IgD-negative memory B cell (primary cell): ENCODE results near the gene RAB28. TPM values are rescaled to one million over a fixed set of nuclear protein-coding genes. Genes with fewer than 3 reads are reported as not detected.
"Not testable (repeated sequence)": the region's sequence is repeated elsewhere in the genome, so short reads cannot be mapped to it uniquely, and the experiment has no call there.

Experiments
- H3K27ac Mint-ChIP-seq, 3 donors: one replicate each; pipeline ENCODE4 v1.8.0; 2020 to 2022; ENCODE audit warnings: mild to moderate bottlenecking in 3 of 3, mixed read lengths in 3 of 3, moderate library complexity in 1 of 3
- H3K27me3 Mint-ChIP-seq: one replicate; pipeline ENCODE4 v1.8.0; 2021; ENCODE audit warnings: mixed read lengths
- H3K36me3 Mint-ChIP-seq: one replicate; pipeline ENCODE4 v1.8.0; 2020; ENCODE audit warnings: mild to moderate bottlenecking, mixed read lengths
- H3K4me1 Mint-ChIP-seq, 3 donors: one replicate each; pipeline ENCODE4 v1.8.0; 2020 to 2022; ENCODE audit warnings: mixed read lengths in 3 of 3, mild to moderate bottlenecking in 1 of 3
- H3K4me3 Mint-ChIP-seq, 4 donors: one replicate each; pipeline ENCODE4 v1.8.0; 2020 to 2022; ENCODE audit warnings: mild to moderate bottlenecking in 4 of 4, mixed read lengths in 4 of 4, moderate library complexity in 3 of 4
- H3K9me3 Mint-ChIP-seq, 3 donors: one replicate each; pipeline ENCODE4 v1.8.0; 2020 to 2021; ENCODE audit warnings: mixed read lengths in 3 of 3, mild to moderate bottlenecking in 1 of 3
- polyA plus RNA-seq: library from polyadenylated mRNA; unstranded; fragments of 300-500 nt; fragmentation: Illumina TruSeq; gene quantifications from one replicate; pipeline ENCODE4 v1.2.3, GENCODE V29; 2021

Gene RAB28
- polyA plus RNA-seq, 1 donor from 2014 or later: 12.1 TPM

GRCh38 chr4:13445841-13446790 is 38.0 kb downstream of the RAB28 start:
- Mint-ChIP-seq H3K27me3 (no peaks in the 10 kb centered on the region), H3K9me3 (no peaks in the 10 kb centered on the region), H3K4me1 (peaks cover 1 to 4% (median 2%) of the 10 kb centered on the region in 3 donors), H3K36me3 (peaks cover 5% of the 10 kb centered on the region), H3K27ac (peak overlapping the region in 2 of 3 donors; percentile 4 to 17), H3K4me3 (no peak overlapping the region)

GRCh38 chr4:13441506-13441905 is 42.6 kb downstream of the RAB28 start:
- H3K4me1 Mint-ChIP-seq: no peaks in the 10 kb centered on the region
- no peak overlapping the region for H3K27ac Mint-ChIP-seq
- H3K4me3 Mint-ChIP-seq: no peak overlapping the region
- peaks cover 2 to 21% (median 3%) of the 10 kb centered on the region in 3 donors for H3K9me3 Mint-ChIP-seq
- no peaks in the 10 kb centered on the region for H3K27me3 Mint-ChIP-seq
- H3K36me3 Mint-ChIP-seq: peaks cover 18% of the 10 kb centered on the region

- Mint-ChIP-seq H3K27ac (no peak overlapping the region), H3K27me3 (no peaks in the 10 kb centered on the region), H3K4me3 (no peak overlapping the region), H3K9me3 (peaks cover 3 to 31% (median 10%) of the 10 kb centered on the region in 3 donors), H3K4me1 (peaks cover 8 to 24% (median 15%) of the 10 kb centered on the region in 3 donors), H3K36me3 (peaks cover 26% of the 10 kb centered on the region)
Observed at GRCh38 chr4:13436962-13437361, 47.2 kb downstream of the RAB28 start.

GRCh38 chr4:13432453-13432852 is 51.7 kb downstream of the RAB28 start:
- peaks cover 16% of the 10 kb centered on the region for H3K36me3 Mint-ChIP-seq
- no peaks in the 10 kb centered on the region for H3K27me3 Mint-ChIP-seq
- H3K4me3 Mint-ChIP-seq: no peak overlapping the region
- H3K4me1 Mint-ChIP-seq: peaks cover 8 to 28% (median 24%) of the 10 kb centered on the region in 3 donors
- no peak overlapping the region for H3K27ac Mint-ChIP-seq
- H3K9me3 Mint-ChIP-seq: peaks cover 0 to 17% (median 7%) of the 10 kb centered on the region in 3 donors

- H3K36me3 Mint-ChIP-seq: peaks cover 9% of the 10 kb centered on the region
- peaks cover 8 to 25% (median 25%) of the 10 kb centered on the region in 3 donors for H3K4me1 Mint-ChIP-seq
- no peak overlapping the region for H3K27ac Mint-ChIP-seq
- no peak overlapping the region for H3K4me3 Mint-ChIP-seq
- no peaks in the 10 kb centered on the region for H3K27me3 Mint-ChIP-seq
- H3K9me3 Mint-ChIP-seq: peaks cover 0 to 5% (median 5%) of the 10 kb centered on the region in 3 donors
Observed at GRCh38 chr4:13430834-13431568, 53.1 kb downstream of the RAB28 start.

- Mint-ChIP-seq H3K27me3 (no peaks in the 10 kb centered on the region), H3K27ac (no peak overlapping the region), H3K4me1 (peaks cover 3 to 15% (median 11%) of the 10 kb centered on the region in 3 donors), H3K9me3 (peaks cover 0 to 1% (median 0%) of the 10 kb centered on the region in 3 donors), H3K4me3 (no peak overlapping the region), H3K36me3 (peaks cover 18% of the 10 kb centered on the region)
Observed at GRCh38 chr4:13427599-13428325, 56.4 kb downstream of the RAB28 start.

GRCh38 chr4:13415068-13415785 is 68.9 kb downstream of the RAB28 start:
- H3K4me3 Mint-ChIP-seq: no peak overlapping the region
- H3K4me1 Mint-ChIP-seq: peaks cover 5 to 10% (median 6%) of the 10 kb centered on the region in 3 donors
- no peaks in the 10 kb centered on the region for H3K27me3 Mint-ChIP-seq
- peaks cover 0 to 5% (median 0%) of the 10 kb centered on the region in 3 donors for H3K9me3 Mint-ChIP-seq
- H3K27ac Mint-ChIP-seq: no peak overlapping the region
- H3K36me3 Mint-ChIP-seq: peaks cover 26% of the 10 kb centered on the region

GRCh38 chr4:13413729-13414437 is 70.3 kb downstream of the RAB28 start:
- Mint-ChIP-seq H3K4me1 (peaks cover 0 to 10% (median 5%) of the 10 kb centered on the region in 3 donors), H3K36me3 (peaks cover 18% of the 10 kb centered on the region), H3K4me3 (no peak overlapping the region), H3K27ac (no peak overlapping the region), H3K9me3 (peaks cover 0 to 5% (median 0%) of the 10 kb centered on the region in 3 donors), H3K27me3 (no peaks in the 10 kb centered on the region)

- Mint-ChIP-seq H3K27me3 (no peaks in the 10 kb centered on the region), H3K4me1 (peaks cover 0 to 10% (median 5%) of the 10 kb centered on the region in 3 donors), H3K27ac (no peak overlapping the region), H3K36me3 (peaks cover 15% of the 10 kb centered on the region), H3K4me3 (no peak overlapping the region), H3K9me3 (no peaks in the 10 kb centered on the region)
Observed at GRCh38 chr4:13411942-13412341, 72.2 kb downstream of the RAB28 start.

- peaks cover 0 to 10% (median 0%) of the 10 kb centered on the region in 3 donors for H3K4me1 Mint-ChIP-seq
- H3K9me3 Mint-ChIP-seq: no peaks in the 10 kb centered on the region
- no peak overlapping the region for H3K27ac Mint-ChIP-seq
- no peaks in the 10 kb centered on the region for H3K27me3 Mint-ChIP-seq
- peaks cover 12% of the 10 kb centered on the region for H3K36me3 Mint-ChIP-seq
- H3K4me3 Mint-ChIP-seq: no peak overlapping the region
Observed at GRCh38 chr4:13409324-13409723, 74.8 kb downstream of the RAB28 start.

- H3K27ac Mint-ChIP-seq, H3K9me3 Mint-ChIP-seq, H3K4me3 Mint-ChIP-seq, H3K4me1 Mint-ChIP-seq, H3K27me3 Mint-ChIP-seq: not testable (repeated sequence)
- H3K36me3 Mint-ChIP-seq: peaks cover 11% of the 10 kb centered on the region
Observed at GRCh38 chr4:13406156-13406555, 78.0 kb downstream of the RAB28 start.

GRCh38 chr4:13403833-13404232 is 80.3 kb downstream of the RAB28 start:
- Mint-ChIP-seq H3K4me1 (no peaks in the 10 kb centered on the region), H3K9me3 (no peaks in the 10 kb centered on the region), H3K27me3 (no peaks in the 10 kb centered on the region), H3K27ac (no peak overlapping the region), H3K36me3 (peaks cover 8% of the 10 kb centered on the region), H3K4me3 (no peak overlapping the region)

- Mint-ChIP-seq H3K4me3 (no peak overlapping the region), H3K4me1 (no peaks in the 10 kb centered on the region), H3K27me3 (no peaks in the 10 kb centered on the region), H3K27ac (no peak overlapping the region), H3K9me3 (no peaks in the 10 kb centered on the region), H3K36me3 (peaks cover 8% of the 10 kb centered on the region)
Observed at GRCh38 chr4:13403326-13403725, 80.8 kb downstream of the RAB28 start.

GRCh38 chr4:13399257-13399656 is 84.9 kb downstream of the RAB28 start:
- Mint-ChIP-seq H3K4me1 (peaks cover 0 to 7% (median 2%) of the 10 kb centered on the region in 3 donors), H3K27me3 (no peaks in the 10 kb centered on the region), H3K9me3 (peaks cover 0 to 3% (median 0%) of the 10 kb centered on the region in 3 donors), H3K36me3 (peaks cover 2% of the 10 kb centered on the region), H3K4me3 (no peak overlapping the region), H3K27ac (no peak overlapping the region)
